ENCODE measurements around the gene SIAH1.

DNA sequence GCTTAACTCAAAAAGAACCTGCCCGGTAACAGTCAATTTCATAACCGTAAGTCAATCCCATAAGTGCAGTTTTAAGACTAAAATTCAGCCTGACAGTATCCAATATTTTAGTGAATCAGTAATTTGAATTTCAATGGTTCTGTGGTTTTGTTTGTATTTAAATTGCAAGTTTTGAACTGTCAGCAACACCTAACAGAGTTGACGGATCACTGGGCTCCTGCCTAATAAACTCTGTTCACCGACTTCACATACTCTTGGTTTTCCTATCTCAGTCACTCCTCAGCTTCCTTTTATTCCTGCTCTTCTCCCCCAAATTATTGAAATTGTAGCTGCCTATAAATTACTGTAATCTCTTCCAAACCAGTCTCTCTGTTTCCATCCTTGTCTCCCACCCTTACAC, 12.5 kb downstream of the SIAH1 start:
- TF ChIP-seq POLR2A (IDR thresholded peaks at IDR 0.05) = no peak
- TF ChIP-seq, protein P1, sequence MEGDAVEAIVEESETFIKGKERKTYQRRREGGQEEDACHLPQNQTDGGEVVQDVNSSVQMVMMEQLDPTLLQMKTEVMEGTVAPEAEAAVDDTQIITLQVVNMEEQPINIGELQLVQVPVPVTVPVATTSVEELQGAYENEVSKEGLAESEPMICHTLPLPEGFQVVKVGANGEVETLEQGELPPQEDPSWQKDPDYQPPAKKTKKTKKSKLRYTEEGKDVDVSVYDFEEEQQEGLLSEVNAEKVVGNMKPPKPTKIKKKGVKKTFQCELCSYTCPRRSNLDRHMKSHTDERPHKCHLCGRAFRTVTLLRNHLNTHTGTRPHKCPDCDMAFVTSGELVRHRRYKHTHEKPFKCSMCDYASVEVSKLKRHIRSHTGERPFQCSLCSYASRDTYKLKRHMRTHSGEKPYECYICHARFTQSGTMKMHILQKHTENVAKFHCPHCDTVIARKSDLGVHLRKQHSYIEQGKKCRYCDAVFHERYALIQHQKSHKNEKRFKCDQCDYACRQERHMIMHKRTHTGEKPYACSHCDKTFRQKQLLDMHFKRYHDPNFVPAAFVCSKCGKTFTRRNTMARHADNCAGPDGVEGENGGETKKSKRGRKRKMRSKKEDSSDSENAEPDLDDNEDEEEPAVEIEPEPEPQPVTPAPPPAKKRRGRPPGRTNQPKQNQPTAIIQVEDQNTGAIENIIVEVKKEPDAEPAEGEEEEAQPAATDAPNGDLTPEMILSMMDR (IDR thresholded peaks at IDR 0.05) = no peak

All from body of pancreas (tissue), 4 donors.